K562 (cell line): ENCODE data around the gene KRT85. TPM values are rescaled to one million over a fixed set of nuclear protein-coding genes. Genes with fewer than 3 reads are reported as not detected.

Experiments
- ATAC-seq: fragments of 200-7000 bp; cut with Tn5 transposase; 3 replicates; pipeline ENCODE4 v1.9.1; 2020; ENCODE audit warnings: moderate library complexity
- BruUV-seq: library from RNA; stranded (reverse); fragments of 400-500 nt; replicated peaks from 2 replicates; lab custom pipeline; 2021; lab: Mats Ljungman, UMichigan
- CTCF ChIA-PET: fragments of 300-600 bp; formaldehyde crosslinking; extraction: SDS; loops from one replicate; lab custom pipeline; 2021; ENCODE audit warnings: low intra/inter-chr PET ratio; lab: Yijun Ruan, JAX
- POLR2A ChIA-PET: fragments of 300-600, 350-650 bp; sonication (Branson Sonifier 250); formaldehyde crosslinking; extraction: SDS; loops from one replicate; lab custom pipeline; 2021; ENCODE audit warnings: antibody characterized with exemption, inconsistent platforms; lab: Yijun Ruan, JAX
- DNase-seq, 4 experiments: peaks; one replicate each; pipeline versions ENCODE4 v3.0.0 to v3.0.0-alpha.2; 2011 to 2018; ENCODE audit warnings: low spot score in 3 of 4, mixed read lengths in 3 of 4; ENCODE audit errors: extremely low read depth in 1 of 4
- FAIRE-seq: peaks from 2 replicates; lab custom pipeline; 2011; peaks lifted over from hg19 to GRCh38; lab: Jason Lieb, UNC
- H2AFZ ChIP-seq: 2 replicates; pipeline ENCODE4 v1.6.0; 2011; ENCODE audit warnings: low read depth, low read length, control low read depth, inconsistent platforms
- H3K27ac ChIP-seq: fragments of 200-600 bp; 3 replicates; pipeline ENCODE4 v1.8.0; 2011; ENCODE audit warnings: low read depth, mild to moderate bottlenecking, control low read depth, inconsistent platforms, low read length, moderate library complexity, mixed read lengths; ENCODE audit errors: extremely low read depth
- H3K27me3 ChIP-seq, 2 experiments: fragments of 300-600 bp in 1 of 2; 2 replicates in 1 of 2; 3 replicates in 1 of 2; pipeline versions ENCODE4 v1.6.0 to v1.8.0; 2011; ENCODE audit warnings: inconsistent platforms in 2 of 2, low read length in 2 of 2, mild to moderate bottlenecking in 1 of 2, mixed read lengths in 1 of 2, moderate library complexity in 1 of 2; ENCODE audit not compliant: control insufficient read depth in 2 of 2, insufficient read depth in 2 of 2
- H3K36me3 ChIP-seq: fragments of 300-600 bp; 3 replicates; pipeline ENCODE4 v1.8.0; 2011; ENCODE audit warnings: mild to moderate bottlenecking, low read length, inconsistent platforms; ENCODE audit not compliant: control insufficient read depth, insufficient read depth
- H3K4me1 ChIP-seq, 2 experiments: fragments of 200-600 bp in 1 of 2; replicated peaks in 1 of 2; 2 replicates in 1 of 2; 3 replicates in 1 of 2; pipeline versions ENCODE4 v1.5.1 to v1.8.0; 2011; ENCODE audit warnings: inconsistent platforms in 2 of 2, low read length in 2 of 2, mild to moderate bottlenecking in 1 of 2, mixed read lengths in 1 of 2, moderate library complexity in 1 of 2; ENCODE audit not compliant: control insufficient read depth in 2 of 2, insufficient read depth in 2 of 2
- H3K4me2 ChIP-seq: 2 replicates; pipeline ENCODE4 v1.6.1; 2011; ENCODE audit warnings: low read length, control low read depth, inconsistent platforms, mixed read lengths; ENCODE audit not compliant: insufficient read depth
- H3K4me3 ChIP-seq: fragments of 200-600 bp; sonication (generic), shearing (Covaris generic); 2 replicates; pipeline ENCODE4 v1.5.1; 2016; ENCODE audit warnings: control low read depth, inconsistent platforms
- H3K79me2 ChIP-seq: fragments of 200-600 bp; 3 replicates; pipeline ENCODE4 v1.8.0; 2011; ENCODE audit warnings: low read length, inconsistent platforms; ENCODE audit not compliant: control insufficient read depth, insufficient read depth
- H3K9ac ChIP-seq, 2 experiments: 2 replicates each; pipeline versions ENCODE4 v1.6.0 to v1.6.1; 2011; ENCODE audit warnings: low read depth in 2 of 2, low read length in 2 of 2, control low read depth in 1 of 2, inconsistent platforms in 1 of 2, mild to moderate bottlenecking in 1 of 2, mixed read lengths in 1 of 2; ENCODE audit not compliant: insufficient read depth in 1 of 2
- H3K9me1 ChIP-seq: one replicate; pipeline ENCODE4 v1.6.0; 2011; ENCODE audit warnings: inconsistent platforms, mild to moderate bottlenecking, low read length, moderate library complexity; ENCODE audit not compliant: control insufficient read depth, insufficient read depth
- H3K9me3 ChIP-seq: replicated peaks from 2 replicates; pipeline ENCODE4 v1.5.1; 2011; ENCODE audit warnings: low read depth, low read length, inconsistent platforms; ENCODE audit not compliant: control insufficient read depth, insufficient read depth
- H4K20me1 ChIP-seq: replicated peaks from 2 replicates; pipeline ENCODE4 v1.6.1; 2011; ENCODE audit warnings: low read length, inconsistent platforms, mixed read lengths; ENCODE audit not compliant: control insufficient read depth, insufficient read depth
- ARID1B ChIP-seq: fragments of 450-650 bp; IDR thresholded peaks from 2 replicates; pipeline ENCODE4 v1.6.1; 2016; ENCODE audit warnings: antibody characterized with exemption, mild to moderate bottlenecking, inconsistent platforms
- NFIC ChIP-seq: fragments of 450-650 bp; IDR thresholded peaks from 2 replicates; pipeline ENCODE4 v1.6.1; 2017; ENCODE audit warnings: mild to moderate bottlenecking, inconsistent platforms
- TCF7 ChIP-seq: sonication (generic); IDR thresholded peaks from 2 replicates; pipeline ENCODE4 v1.6.1; 2016; ENCODE audit warnings: antibody characterized with exemption, borderline replicate concordance
- ZBTB1 ChIP-seq: sonication (generic); formaldehyde crosslinking; IDR thresholded peaks from 2 replicates; pipeline ENCODE4 v1.8.1; 2023; ENCODE audit warnings: missing genetic modification reagents, low read depth, mild to moderate bottlenecking, borderline replicate concordance
- WGBS: fragments of 100-300 bp; shearing (Covaris generic); methylation state at CpG from one replicate; pipeline ENCODE4 v1.1.6; 2016; ENCODE audit warnings: low coverage, mixed read lengths; ENCODE audit not compliant: insufficient coverage; ENCODE audit errors: missing lambda C conversion rate; 5-methylcytosine and 5-hydroxymethylcytosine counted together
- in situ Hi-C: fragments of 300-500 bp; cut with MboI; formaldehyde crosslinking; loops from 4 replicates; pipeline ENCODE4 v1.15.0; 2018; ENCODE audit warnings: inconsistent platforms, mixed read lengths
- intact Hi-C: fragments of 100-400 bp; cut with micrococcal nuclease; formaldehyde crosslinking; loops from 2 replicates; pipeline ENCODE4 v1.14.2; 2022
- polyA plus RNA-seq, 8 experiments: library from polyadenylated mRNA; depleted of rRNA in 4 of 8; stranded (reverse) in 5 of 8; unstranded in 3 of 8; fragments of >200 nt; fragmentation: Nextera tagmentation in 2 of 8; fragmentation: Illumina TruSeq in 1 of 8; extraction: Ambion mirVana in 2 of 8; extraction: Trizol in 1 of 8; gene quantifications; 2 replicates each; pipeline versions ENCODE4 v1.2.1 to v1.2.3, GENCODE V29; 2011 to 2014; ENCODE audit warnings: inconsistent platforms in 1 of 8, missing spikeins in 1 of 8
- total RNA-seq, 7 experiments: library from RNA; depleted of rRNA in 6 of 7; stranded (reverse); fragments of >200 nt in 6 of 7; fragmentation: Illumina TruSeq in 2 of 7; extraction: Trizol in 2 of 7; gene quantifications; 2 replicates each; pipeline versions ENCODE4 v1.2.1 to v1.2.3, GENCODE V29; 2011 to 2021; ENCODE audit warnings: low replicate concordance in 1 of 7

KRT85 gene
- total and polyA plus RNA-seq, 9 of the 15 experiments (the other 6 are each of a cell fraction or from before 2014, with no cell fraction given) = not detected

DNA sequence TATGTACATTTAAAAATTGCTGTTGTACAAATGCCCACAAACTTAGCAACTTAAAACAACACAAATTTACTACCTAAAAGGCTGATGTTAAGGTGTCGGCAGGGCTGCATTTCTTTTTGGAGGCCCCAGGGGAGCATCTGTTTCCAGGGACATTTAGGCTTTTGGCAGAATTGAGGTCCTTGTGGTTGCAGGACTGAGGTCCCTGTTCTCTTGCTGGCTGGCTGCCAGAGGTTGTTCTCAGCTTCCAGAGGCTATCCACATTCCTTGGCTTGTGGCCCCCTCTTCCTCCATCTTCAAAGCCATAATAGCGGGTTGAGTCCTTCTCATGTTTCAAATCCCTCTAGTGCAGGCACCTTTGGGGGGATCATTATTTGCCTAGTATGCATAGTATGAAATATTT, 23.7 kb downstream of the KRT85 start:
- BruUV-seq = no TSS peak
- no peaks in the 10 kb centered on the region; the same call in 1 of the 2 replicates for H4K20me1 ChIP-seq
- H2AFZ ChIP-seq = no peak overlapping the region
- intact Hi-C loops = no loop called here
- POLR2A ChIA-PET = no interaction called here
- no peak for DNase-seq
- no peaks in the 10 kb centered on the region for H3K9me1 ChIP-seq
- H3K9ac ChIP-seq = no peak overlapping the region
- in situ Hi-C loops = no loop called here
- TF ChIP-seq ZBTB1 (CRISPR knock-in tag) (no peak), ARID1B (no peak), NFIC (peak; percentile 60)
- TF ChIP-seq, all 486 proteins: peak for 1
- Histone ChIP-seq H3K4me2 (no peak overlapping the region), H3K9me3 (no peaks in the 10 kb centered on the region), H3K27ac (no peak overlapping the region), H3K4me1 (no peaks in the 10 kb centered on the region), H3K36me3 (no peaks in the 10 kb centered on the region), H3K4me3 (no peak overlapping the region), H3K27me3 (peaks cover 11 to 57% of the 10 kb centered on the region in 2 experiments; a peak in 3 of 5 replicates), H3K79me2 (no peaks in the 10 kb centered on the region)
- WGBS = 4% methylated on average over 2 of the region's 2 CpGs
- ATAC-seq (no peak), FAIRE-seq (no peak)
- CTCF ChIA-PET = no interaction called here

DNA sequence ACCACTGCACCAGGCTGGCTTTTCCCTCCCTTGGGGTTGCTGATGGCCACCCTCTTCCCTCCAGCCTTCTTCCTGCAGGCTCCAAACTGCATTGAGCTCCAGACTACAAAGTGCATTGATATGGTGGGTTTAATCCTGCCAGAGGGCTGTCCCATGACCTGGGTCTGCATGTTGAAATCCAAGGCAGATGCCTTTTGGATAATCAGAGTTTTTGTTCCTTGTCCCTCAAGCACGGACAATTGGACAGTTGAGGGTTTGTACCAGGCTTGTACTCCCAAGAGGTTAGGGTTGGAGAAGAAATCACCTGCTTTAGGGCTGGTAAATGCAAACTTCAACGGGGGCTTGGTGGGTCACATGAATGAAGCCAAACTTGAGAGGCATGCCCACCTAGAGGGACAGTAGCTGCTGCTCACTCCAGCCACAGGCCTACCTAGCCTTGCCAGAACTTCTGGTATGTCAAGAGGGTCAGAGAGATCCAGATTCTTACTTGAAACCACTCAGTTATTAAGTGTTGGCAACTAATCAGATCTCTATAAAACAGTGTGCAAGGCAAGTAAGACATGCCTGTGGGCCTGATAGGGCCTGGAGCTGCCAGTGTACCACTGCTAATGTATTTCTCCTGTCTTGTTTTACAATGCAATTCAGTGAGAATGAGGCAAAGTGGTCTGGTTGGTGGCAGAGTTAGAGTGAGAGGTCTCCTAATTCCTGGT, 24.3 kb downstream of the KRT85 start:
- no peak for FAIRE-seq
- no peaks in the 10 kb centered on the region for H3K36me3 ChIP-seq
- H3K27me3 ChIP-seq = peaks cover 11 to 55% of the 10 kb centered on the region in 2 experiments; a peak in 3 of 5 replicates
- H3K4me1 ChIP-seq = no peaks in the 10 kb centered on the region
- H4K20me1 ChIP-seq = no peaks in the 10 kb centered on the region; the same call in 1 of the 2 replicates
- no peak for TF ChIP-seq TCF7
- in situ Hi-C loops = no loop called here
- H2AFZ ChIP-seq = no peak overlapping the region
- H3K9me1 ChIP-seq = no peaks in the 10 kb centered on the region
- no peak overlapping the region for H3K9ac ChIP-seq
- ChIA-PET POLR2A (interaction anchor here (1.5 kb wide), 1 partner anchor 9 kb away, joined by 3 read pairs; no protein-coding TSS in a partner anchor), CTCF (no interaction called here)
- DNase-seq = no peak
- H3K4me2 ChIP-seq = no peak overlapping the region
- no peak overlapping the region for H3K4me3 ChIP-seq
- no TSS peak for BruUV-seq
- intact Hi-C loops = no loop called here
- H3K79me2 ChIP-seq = no peaks in the 10 kb centered on the region
- no peak overlapping the region for H3K27ac ChIP-seq
- no peaks in the 10 kb centered on the region for H3K9me3 ChIP-seq
- 0% methylated on average over 2 of the region's 2 CpGs for WGBS
- ATAC-seq = no peak
